ENCODE results near the gene ZNF511.

DNA sequence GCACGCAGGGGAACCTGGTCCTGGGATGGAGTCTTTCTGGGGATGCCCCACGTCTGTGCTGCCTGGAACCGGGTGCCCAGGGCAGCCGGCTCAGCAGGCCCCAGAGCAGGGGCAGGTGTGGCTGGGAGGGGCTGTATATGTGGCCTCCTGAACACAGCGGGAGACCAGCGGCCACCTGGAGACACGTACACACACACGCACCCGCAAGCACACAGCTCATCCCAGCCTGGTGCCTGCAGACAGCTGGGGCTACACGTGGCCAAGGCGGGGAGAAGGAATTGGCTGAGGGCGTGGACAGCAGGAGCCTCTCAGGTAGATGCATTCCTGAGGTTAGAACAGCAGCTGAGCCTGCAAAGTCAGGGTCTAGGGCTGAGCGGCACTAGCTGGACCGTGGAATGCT is 46.0 kb upstream of the ZNF511 start:
- no peak for TF ChIP-seq GATA2 (IDR thresholded peaks at IDR 0.05; ENCODE audit: low read depth, low read length)
- TF ChIP-seq GATA3 (IDR thresholded peaks at IDR 0.05; ENCODE audit: low read depth, low read length), result no peak

Measured in SH-SY5Y (cell line).